Prostate gland (tissue), 2 donors: ENCODE data around the gene CCT6A. TPM values are rescaled to one million over a fixed set of nuclear protein-coding genes. Genes with fewer than 3 reads are reported as not detected.
A peak's percentile ranks its signal among the peaks of the same experiment; 100 is the strongest.
"Not testable (repeated sequence)": the region's sequence is repeated elsewhere in the genome, so short reads cannot be mapped to it uniquely, and the experiment has no call there.

Experiments
- DNase-seq: peaks from one replicate; pipeline ENCODE4 v3.0.0-alpha.2; 2019; ENCODE audit warnings: low spot score
- H3K27ac ChIP-seq, 2 donors: fragments of 200-600 bp; sonication (generic); 2 replicates each; pipeline ENCODE4 v1.5.1; 2017 to 2019
- H3K27me3 ChIP-seq: fragments of 200-600 bp; sonication (generic); replicated peaks from 2 replicates; pipeline ENCODE4 v1.5.1; 2019; ENCODE audit not compliant: insufficient read depth
- H3K36me3 ChIP-seq, 2 donors: fragments of 200-600 bp; sonication (generic); 1 replicate in 1 of 2; 2 replicates in 1 of 2; pipeline versions ENCODE4 v1.5.1 to v1.8.1; 2017 to 2019
- H3K4me1 ChIP-seq: fragments of 200-600 bp; sonication (generic); replicated peaks from 2 replicates; pipeline ENCODE4 v1.5.1; 2019
- H3K4me3 ChIP-seq, 2 donors: fragments of 200-600 bp; sonication (generic); 2 replicates each; pipeline ENCODE4 v1.5.1; 2017 to 2019
- H3K9me3 ChIP-seq: fragments of 200-600 bp; sonication (generic); 2 replicates; pipeline ENCODE4 v1.5.1; 2017
- POLR2A ChIP-seq: fragments of 450-650 bp; IDR thresholded peaks from one replicate; pipeline ENCODE4 v1.6.1; 2016; ENCODE audit warnings: antibody characterized with exemption, mild to moderate bottlenecking
- POLR2AphosphoS5 ChIP-seq: sonication (generic); formaldehyde crosslinking; IDR thresholded peaks from one replicate; pipeline ENCODE4 v1.6.1; 2017; ENCODE audit warnings: antibody characterized with exemption
- WGBS: methylation state at CpG from one replicate; pipeline ENCODE4 v1.1.5; 2018; 5-methylcytosine and 5-hydroxymethylcytosine counted together
- intact Hi-C: fragments of 100-400 bp; cut with DNase I; formaldehyde crosslinking; loops from one replicate; pipeline ENCODE4 v1.14.2; 2022
- total RNA-seq, 2 donors: library from RNA; depleted of rRNA; stranded (reverse); fragments of >200 nt; gene quantifications; one replicate each; pipeline ENCODE4 v1.1.0, GENCODE V29; 2016
- TF ChIP-seq, protein P1 (sequence below), 4 experiments: fragments of 200-600 bp in 2 of 4; fragments of 450-650 bp in 2 of 4; sonication (generic) in 2 of 4; IDR thresholded peaks; 1 replicate in 3 of 4; 2 replicates in 1 of 4; pipeline ENCODE4 v1.5.1; 2016 to 2019; ENCODE audit warnings: antibody characterized with exemption in 4 of 4, mild to moderate bottlenecking in 2 of 4, moderate library complexity in 2 of 4

The CCT6A gene
- total RNA-seq, 2 donors from 2014 or later, result 60.0 to 64.3 TPM

- DNase-seq, result no peak
- H3K27me3 ChIP-seq, result no peaks in the 10 kb centered on the region
- 96% methylated on average over 1 of the region's 1 CpG for WGBS
- no peaks in the 10 kb centered on the region for H3K36me3 ChIP-seq
- intact Hi-C loops, result no loop called here
- TF ChIP-seq POLR2A (no peak), POLR2AphosphoS5 (no peak)
- TF ChIP-seq, protein P1, sequence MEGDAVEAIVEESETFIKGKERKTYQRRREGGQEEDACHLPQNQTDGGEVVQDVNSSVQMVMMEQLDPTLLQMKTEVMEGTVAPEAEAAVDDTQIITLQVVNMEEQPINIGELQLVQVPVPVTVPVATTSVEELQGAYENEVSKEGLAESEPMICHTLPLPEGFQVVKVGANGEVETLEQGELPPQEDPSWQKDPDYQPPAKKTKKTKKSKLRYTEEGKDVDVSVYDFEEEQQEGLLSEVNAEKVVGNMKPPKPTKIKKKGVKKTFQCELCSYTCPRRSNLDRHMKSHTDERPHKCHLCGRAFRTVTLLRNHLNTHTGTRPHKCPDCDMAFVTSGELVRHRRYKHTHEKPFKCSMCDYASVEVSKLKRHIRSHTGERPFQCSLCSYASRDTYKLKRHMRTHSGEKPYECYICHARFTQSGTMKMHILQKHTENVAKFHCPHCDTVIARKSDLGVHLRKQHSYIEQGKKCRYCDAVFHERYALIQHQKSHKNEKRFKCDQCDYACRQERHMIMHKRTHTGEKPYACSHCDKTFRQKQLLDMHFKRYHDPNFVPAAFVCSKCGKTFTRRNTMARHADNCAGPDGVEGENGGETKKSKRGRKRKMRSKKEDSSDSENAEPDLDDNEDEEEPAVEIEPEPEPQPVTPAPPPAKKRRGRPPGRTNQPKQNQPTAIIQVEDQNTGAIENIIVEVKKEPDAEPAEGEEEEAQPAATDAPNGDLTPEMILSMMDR (IDR thresholded peaks at IDR 0.05), result no peak
- H3K4me1 ChIP-seq, result no peaks in the 10 kb centered on the region
- no peak overlapping the region for H3K27ac ChIP-seq
- H3K9me3 ChIP-seq, result no peaks in the 10 kb centered on the region
- H3K4me3 ChIP-seq, result no peak overlapping the region
Observed at GRCh38 chr7:56048245-56048644, 3.3 kb upstream of the CCT6A start.

- 49% methylated on average over 8 of the region's 8 CpGs for WGBS
- H3K27me3 ChIP-seq, H3K4me3 ChIP-seq, intact Hi-C loops, H3K4me1 ChIP-seq, H3K9me3 ChIP-seq, H3K27ac ChIP-seq, H3K36me3 ChIP-seq, DNase-seq: not testable (repeated sequence)
Observed at GRCh38 chr7:56048763-56049162, 2.8 kb upstream of the CCT6A start.

DNA sequence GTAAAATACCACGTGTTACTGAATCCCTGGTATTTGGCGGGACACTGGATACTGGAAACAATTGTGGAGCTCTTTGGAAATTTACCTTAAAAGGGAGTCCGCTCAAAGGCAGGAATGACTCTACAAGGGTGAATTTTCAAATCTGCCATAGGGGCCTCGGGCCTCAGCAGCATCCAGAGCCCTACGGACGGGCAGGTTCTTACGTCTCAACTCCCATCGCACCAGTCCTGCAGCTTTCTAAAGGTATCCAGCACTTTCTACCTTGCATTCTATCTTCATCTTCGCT, 569 bp upstream of the CCT6A start:
- no peak for DNase-seq
- no peaks in the 10 kb centered on the region for H3K4me1 ChIP-seq
- no peaks in the 10 kb centered on the region for H3K9me3 ChIP-seq
- TF ChIP-seq POLR2AphosphoS5, result no peak
- TF ChIP-seq, protein P1 (IDR thresholded peaks at IDR 0.05), result no peak
- TF ChIP-seq POLR2A, result no peak
- intact Hi-C loops, result loop anchor here (10.0 kb wide), 1 partner anchor 86 kb away; the partner anchor contains the start of gene NIPSNAP2
- H3K36me3 ChIP-seq, result peaks cover 7 to 8% of the 10 kb centered on the region in 2 donors
- no peaks in the 10 kb centered on the region for H3K27me3 ChIP-seq
- WGBS, result under 1% methylated on average over 9 of the region's 9 CpGs
- H3K27ac ChIP-seq, result peak overlapping the region; percentile 89
- peak overlapping the region; percentile 66 to 83 for H3K4me3 ChIP-seq

DNA sequence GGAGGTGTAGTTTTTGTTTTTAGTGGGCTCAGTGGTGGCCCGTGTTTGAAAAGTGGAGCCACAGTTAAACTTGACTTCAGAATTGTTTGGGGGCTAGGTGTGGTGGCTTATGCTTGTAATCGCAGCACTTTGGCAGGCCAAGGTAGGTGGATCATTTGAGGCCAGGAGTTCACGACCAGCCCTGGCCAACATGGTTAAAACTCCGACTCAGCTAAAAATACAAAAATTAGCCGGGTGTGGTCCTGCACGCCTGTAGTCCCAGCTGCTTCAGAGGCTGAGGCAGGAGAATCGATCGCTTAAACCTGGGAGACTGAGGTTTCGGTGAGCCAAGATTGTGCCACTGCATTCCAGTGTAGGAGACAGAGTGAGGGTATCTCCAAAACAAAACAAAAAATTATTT, 1.8 kb downstream of the CCT6A start:
- H3K4me3 ChIP-seq, result no peak overlapping the region
- DNase-seq, result no peak
- no peaks in the 10 kb centered on the region for H3K9me3 ChIP-seq
- no peak for TF ChIP-seq POLR2A
- TF ChIP-seq, protein P1 (IDR thresholded peaks at IDR 0.05), result no peak
- no peak for TF ChIP-seq POLR2AphosphoS5
- no peak overlapping the region for H3K27ac ChIP-seq
- WGBS, result 81% methylated on average over 9 of the region's 9 CpGs
- no peaks in the 10 kb centered on the region for H3K4me1 ChIP-seq
- no peaks in the 10 kb centered on the region for H3K27me3 ChIP-seq
- peaks cover 8 to 11% of the 10 kb centered on the region in 2 donors for H3K36me3 ChIP-seq
- intact Hi-C loops, result loop anchor here (10.0 kb wide), 1 partner anchor 89 kb away; the partner anchor contains the start of gene NIPSNAP2

- H3K27me3 ChIP-seq, result no peaks in the 10 kb centered on the region
- no peak overlapping the region for H3K27ac ChIP-seq
- H3K9me3 ChIP-seq, result no peaks in the 10 kb centered on the region
- intact Hi-C loops, result loop anchor here (10.0 kb wide), 1 partner anchor 89 kb away; the partner anchor contains the start of gene NIPSNAP2
- no peak for DNase-seq
- WGBS, result 83% methylated on average over 2 of the region's 2 CpGs
- H3K4me1 ChIP-seq, result no peaks in the 10 kb centered on the region
- H3K36me3 ChIP-seq, result peaks cover 8 to 11% of the 10 kb centered on the region in 2 donors
- H3K4me3 ChIP-seq, result no peak overlapping the region
- TF ChIP-seq POLR2AphosphoS5, result no peak
- no peak for TF ChIP-seq POLR2A
- TF ChIP-seq, protein P1 (IDR thresholded peaks at IDR 0.05), result no peak
Observed at GRCh38 chr7:56053993-56054392, 2.4 kb downstream of the CCT6A start.
